ENCODE data around the gene CEP41. TPM values are rescaled to one million over a fixed set of nuclear protein-coding genes. Genes with fewer than 3 reads are reported as not detected.

The CEP41 gene
- total and polyA plus RNA-seq, 11 donors: 1.7 to 11.4 (median 4.1) TPM

DNA sequence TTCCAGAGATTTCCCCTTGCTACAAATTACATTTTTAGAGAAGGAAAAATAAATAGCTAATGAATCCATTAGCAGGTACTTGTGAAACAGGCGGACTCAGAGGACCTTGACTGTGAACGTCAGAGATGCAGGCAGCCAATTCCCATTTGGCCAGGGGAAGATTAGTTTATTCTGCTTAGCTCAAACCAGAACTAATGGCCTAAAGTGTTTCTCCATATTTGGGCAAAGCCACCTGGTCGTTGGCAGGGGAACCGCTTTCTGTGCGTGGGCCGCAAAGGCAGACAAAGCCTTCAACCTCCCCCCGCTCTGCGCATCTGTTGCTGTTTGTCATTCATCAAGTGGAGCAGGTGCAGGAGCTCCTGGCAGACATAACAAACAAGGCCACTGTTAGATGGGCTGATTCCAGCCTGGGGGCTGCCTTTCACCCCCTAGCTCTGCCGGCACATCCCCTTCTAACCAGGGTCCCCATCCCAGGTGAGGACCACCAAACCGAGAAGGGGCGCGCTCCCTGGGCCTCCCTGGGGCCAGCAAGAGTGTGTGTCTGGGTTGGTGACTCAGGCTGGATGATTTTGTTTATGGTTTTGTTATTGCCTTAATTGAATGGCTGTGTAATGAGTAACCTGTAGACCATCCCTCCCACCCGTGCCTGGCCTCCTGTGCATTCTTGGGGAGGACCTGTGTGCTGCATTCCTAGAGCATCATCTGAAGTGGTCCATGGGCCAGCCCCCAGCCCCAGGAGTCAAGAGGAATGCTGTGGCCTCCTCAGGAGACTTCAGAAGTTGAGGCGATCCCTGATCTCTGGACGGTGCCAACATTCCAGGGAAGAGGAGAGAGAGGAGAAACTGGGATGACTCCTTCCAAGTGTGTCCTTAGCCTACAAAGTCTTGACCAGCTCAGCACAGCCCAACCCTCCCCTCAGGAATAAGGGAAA, 75.0 kb downstream of the CEP41 start:
- Histone ChIP-seq H3K27me3 (no peaks in the 10 kb centered on the region), H3K27ac (no peak overlapping the region), H3K4me3 (no peak overlapping the region), H3K4me1 (peaks cover 0 to 21% (median 3%) of the 10 kb centered on the region in 12 donors), H3K9me3 (peaks cover 0 to 2% (median 0%) of the 10 kb centered on the region in 12 donors), H3K36me3 (no peaks in the 10 kb centered on the region)
- 82 to 90% (median 86%) methylated on average over 11 to 15 of the region's 15 CpGs for WGBS, 4 donors
- TF ChIP-seq, protein P1, sequence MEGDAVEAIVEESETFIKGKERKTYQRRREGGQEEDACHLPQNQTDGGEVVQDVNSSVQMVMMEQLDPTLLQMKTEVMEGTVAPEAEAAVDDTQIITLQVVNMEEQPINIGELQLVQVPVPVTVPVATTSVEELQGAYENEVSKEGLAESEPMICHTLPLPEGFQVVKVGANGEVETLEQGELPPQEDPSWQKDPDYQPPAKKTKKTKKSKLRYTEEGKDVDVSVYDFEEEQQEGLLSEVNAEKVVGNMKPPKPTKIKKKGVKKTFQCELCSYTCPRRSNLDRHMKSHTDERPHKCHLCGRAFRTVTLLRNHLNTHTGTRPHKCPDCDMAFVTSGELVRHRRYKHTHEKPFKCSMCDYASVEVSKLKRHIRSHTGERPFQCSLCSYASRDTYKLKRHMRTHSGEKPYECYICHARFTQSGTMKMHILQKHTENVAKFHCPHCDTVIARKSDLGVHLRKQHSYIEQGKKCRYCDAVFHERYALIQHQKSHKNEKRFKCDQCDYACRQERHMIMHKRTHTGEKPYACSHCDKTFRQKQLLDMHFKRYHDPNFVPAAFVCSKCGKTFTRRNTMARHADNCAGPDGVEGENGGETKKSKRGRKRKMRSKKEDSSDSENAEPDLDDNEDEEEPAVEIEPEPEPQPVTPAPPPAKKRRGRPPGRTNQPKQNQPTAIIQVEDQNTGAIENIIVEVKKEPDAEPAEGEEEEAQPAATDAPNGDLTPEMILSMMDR (IDR thresholded peaks at IDR 0.05): no peak
- no peak for TF ChIP-seq POLR2A (IDR thresholded peaks at IDR 0.05)
- ATAC-seq (no peak), DNase-seq (no peak)
- intact Hi-C loops (cut with DNase I): no loop called here

DNA sequence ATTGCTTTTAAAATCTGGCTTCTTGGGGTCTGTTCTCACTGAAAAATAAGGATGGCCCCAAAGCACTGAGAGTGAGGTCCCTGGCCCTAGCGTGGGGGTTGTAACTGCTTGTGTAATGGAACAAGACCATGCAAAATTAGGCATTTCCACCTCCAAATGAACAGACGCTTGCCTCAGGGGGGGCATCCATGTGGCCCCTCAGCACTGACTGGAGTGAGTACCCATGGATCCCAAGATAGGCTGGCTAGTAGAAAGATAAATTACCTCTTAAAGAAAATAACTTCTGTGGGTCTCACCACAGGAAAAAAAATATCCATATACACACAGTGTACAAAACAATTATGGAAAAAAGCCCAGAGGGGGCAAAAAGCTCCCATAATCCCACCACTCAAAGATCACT, 75.7 kb downstream of the CEP41 start:
- H3K36me3 ChIP-seq: no peaks in the 10 kb centered on the region
- ATAC-seq (no peak), DNase-seq (no peak)
- no peaks in the 10 kb centered on the region for H3K27me3 ChIP-seq
- intact Hi-C loops (cut with DNase I): no loop called here
- H3K9me3 ChIP-seq: peaks cover 0 to 9% (median 0%) of the 10 kb centered on the region in 12 donors
- peaks cover 0 to 15% (median 3%) of the 10 kb centered on the region in 12 donors for H3K4me1 ChIP-seq
- H3K27ac ChIP-seq: no peak overlapping the region
- H3K4me3 ChIP-seq: no peak overlapping the region
- WGBS, 4 donors: 93 to 97% (median 95%) methylated on average over 2 of the region's 2 CpGs
- TF ChIP-seq, protein P1 (IDR thresholded peaks at IDR 0.05): no peak
- no peak for TF ChIP-seq POLR2A (IDR thresholded peaks at IDR 0.05)

DNA sequence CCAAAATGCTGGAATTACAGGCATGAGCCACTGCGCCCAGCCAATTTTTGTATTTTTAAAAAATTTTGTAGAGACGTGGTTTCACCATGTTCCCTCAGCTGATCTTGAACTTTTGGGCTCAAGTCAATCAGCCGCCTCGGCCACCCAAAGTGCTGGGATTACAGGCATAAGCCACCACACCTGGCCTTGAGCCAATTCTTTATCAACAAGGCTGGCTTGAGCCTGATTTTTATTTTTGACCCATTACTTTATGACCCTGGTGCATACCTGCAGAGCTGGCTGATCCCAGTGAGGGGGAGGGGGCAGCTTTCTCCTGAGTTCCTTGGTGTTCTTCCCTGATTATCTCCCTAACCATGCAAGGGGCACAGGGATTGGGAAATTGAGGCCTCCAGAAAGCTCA, 76.4 kb downstream of the CEP41 start:
- ATAC-seq (no peak), DNase-seq (no peak)
- no peaks in the 10 kb centered on the region for H3K36me3 ChIP-seq
- H3K27me3 ChIP-seq: no peaks in the 10 kb centered on the region
- TF ChIP-seq POLR2A (IDR thresholded peaks at IDR 0.05): no peak
- no peak overlapping the region for H3K27ac ChIP-seq
- WGBS, 4 donors: 89 to 93% (median 91%) methylated on average over 4 of the region's 4 CpGs
- H3K9me3 ChIP-seq: peaks cover 0 to 15% (median under 1%) of the 10 kb centered on the region in 12 donors
- intact Hi-C loops (cut with DNase I): no loop called here
- H3K4me3 ChIP-seq: no peak overlapping the region
- peaks cover 0 to 9% (median 0%) of the 10 kb centered on the region in 12 donors for H3K4me1 ChIP-seq

DNA sequence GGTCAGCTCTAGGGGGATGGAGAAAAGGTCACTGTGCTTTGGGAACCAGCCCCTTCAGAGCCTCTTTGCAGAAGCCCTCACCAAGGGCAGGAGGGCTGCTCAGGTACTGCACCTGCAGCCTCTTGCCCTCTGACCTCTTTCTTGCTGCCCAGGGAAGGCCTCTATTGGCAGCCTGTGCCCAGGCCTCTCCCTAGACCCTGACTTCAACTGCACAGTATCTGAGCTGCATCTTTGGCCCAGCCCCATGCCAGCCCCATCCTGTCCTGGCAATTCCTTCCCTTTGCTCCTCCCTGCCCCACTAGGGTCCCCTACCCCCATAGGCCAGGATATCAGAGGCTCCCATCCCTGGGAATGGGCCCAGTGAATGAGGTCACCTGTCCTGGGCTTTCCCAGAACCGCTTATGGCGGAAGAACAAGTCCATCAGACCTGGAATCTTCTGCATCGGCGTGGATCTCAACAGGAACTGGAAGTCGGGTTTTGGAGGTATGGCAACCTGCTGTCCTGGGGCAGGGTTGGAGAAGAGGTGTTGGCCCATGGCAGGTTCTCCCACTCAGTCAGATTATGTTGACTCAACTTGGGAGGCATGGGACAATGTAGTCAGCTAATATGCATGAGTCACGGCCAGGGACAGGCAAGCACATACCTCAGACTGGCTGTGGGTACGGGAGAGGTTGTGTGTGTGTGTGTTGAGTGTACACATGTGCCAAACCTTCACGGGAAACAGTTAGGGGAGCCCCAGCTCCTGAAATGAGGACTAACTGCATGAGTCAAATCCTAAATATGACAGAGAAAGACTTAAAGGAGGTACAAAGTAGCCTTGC, 77.6 kb downstream of the CEP41 start:
- WGBS, 4 donors: 84 to 92% (median 88%) methylated on average over 8 of the region's 8 CpGs
- no peaks in the 10 kb centered on the region for H3K4me1 ChIP-seq
- H3K4me3 ChIP-seq: no peak overlapping the region
- ATAC-seq (no peak), DNase-seq (no peak)
- H3K27me3 ChIP-seq: no peaks in the 10 kb centered on the region
- intact Hi-C loops (cut with DNase I): no loop called here
- H3K27ac ChIP-seq: no peak overlapping the region
- TF ChIP-seq POLR2A (IDR thresholded peaks at IDR 0.05): no peak
- TF ChIP-seq, protein P1 (IDR thresholded peaks at IDR 0.05): no peak
- peaks cover 0 to 24% (median 7%) of the 10 kb centered on the region in 12 donors for H3K9me3 ChIP-seq
- H3K36me3 ChIP-seq: no peaks in the 10 kb centered on the region

Data from heart left ventricle (tissue), 16 donors.